Subcutaneous adipose tissue (tissue), 4 donors: Measurements from ENCODE around the gene RPS6KL1. TPM values are rescaled to one million over a fixed set of nuclear protein-coding genes. Genes with fewer than 3 reads are reported as not detected.

Source experiments
- total RNA-seq, 4 donors: library from RNA; depleted of rRNA; stranded (reverse); fragments of >200 nt; gene quantifications; one replicate each; pipeline ENCODE4 v1.1.0, GENCODE V29; 2016
- TF ChIP-seq, protein P1 (sequence below): fragments of 450-650 bp; IDR thresholded peaks from one replicate; pipeline ENCODE4 v1.5.1; 2016; ENCODE audit warnings: low read depth, mild to moderate bottlenecking, control low read depth, antibody characterized with exemption, moderate library complexity

Gene RPS6KL1
- total RNA-seq, 4 donors from 2014 or later: 1.1 to 13.6 (median 3.7) TPM

DNA sequence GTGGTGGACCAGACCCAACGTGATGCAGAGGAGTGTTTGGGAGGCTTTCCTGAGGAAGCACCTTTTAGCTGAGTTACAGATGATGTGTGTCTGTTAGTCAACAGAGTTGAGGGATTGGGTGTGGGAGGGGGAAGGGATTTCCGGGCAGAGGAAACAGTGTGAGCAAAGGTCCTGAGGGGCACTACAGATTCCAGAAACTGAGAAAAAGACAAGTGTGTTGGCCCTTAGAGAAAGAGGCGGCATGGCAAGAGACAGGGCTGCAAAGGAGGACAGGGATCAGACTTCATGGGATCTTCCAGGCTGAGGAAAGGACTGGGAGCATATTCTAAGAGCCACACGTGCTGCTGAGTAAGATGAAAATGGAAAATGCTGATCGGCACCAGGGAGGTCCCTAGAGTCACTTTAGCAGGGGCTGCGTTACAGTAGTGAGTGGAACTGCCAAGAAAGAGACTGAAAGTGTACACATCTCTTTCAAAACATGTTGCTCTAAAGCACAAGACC lies 9.4 kb upstream of the RPS6KL1 start:
- TF ChIP-seq, protein P1, sequence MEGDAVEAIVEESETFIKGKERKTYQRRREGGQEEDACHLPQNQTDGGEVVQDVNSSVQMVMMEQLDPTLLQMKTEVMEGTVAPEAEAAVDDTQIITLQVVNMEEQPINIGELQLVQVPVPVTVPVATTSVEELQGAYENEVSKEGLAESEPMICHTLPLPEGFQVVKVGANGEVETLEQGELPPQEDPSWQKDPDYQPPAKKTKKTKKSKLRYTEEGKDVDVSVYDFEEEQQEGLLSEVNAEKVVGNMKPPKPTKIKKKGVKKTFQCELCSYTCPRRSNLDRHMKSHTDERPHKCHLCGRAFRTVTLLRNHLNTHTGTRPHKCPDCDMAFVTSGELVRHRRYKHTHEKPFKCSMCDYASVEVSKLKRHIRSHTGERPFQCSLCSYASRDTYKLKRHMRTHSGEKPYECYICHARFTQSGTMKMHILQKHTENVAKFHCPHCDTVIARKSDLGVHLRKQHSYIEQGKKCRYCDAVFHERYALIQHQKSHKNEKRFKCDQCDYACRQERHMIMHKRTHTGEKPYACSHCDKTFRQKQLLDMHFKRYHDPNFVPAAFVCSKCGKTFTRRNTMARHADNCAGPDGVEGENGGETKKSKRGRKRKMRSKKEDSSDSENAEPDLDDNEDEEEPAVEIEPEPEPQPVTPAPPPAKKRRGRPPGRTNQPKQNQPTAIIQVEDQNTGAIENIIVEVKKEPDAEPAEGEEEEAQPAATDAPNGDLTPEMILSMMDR: no peak

DNA sequence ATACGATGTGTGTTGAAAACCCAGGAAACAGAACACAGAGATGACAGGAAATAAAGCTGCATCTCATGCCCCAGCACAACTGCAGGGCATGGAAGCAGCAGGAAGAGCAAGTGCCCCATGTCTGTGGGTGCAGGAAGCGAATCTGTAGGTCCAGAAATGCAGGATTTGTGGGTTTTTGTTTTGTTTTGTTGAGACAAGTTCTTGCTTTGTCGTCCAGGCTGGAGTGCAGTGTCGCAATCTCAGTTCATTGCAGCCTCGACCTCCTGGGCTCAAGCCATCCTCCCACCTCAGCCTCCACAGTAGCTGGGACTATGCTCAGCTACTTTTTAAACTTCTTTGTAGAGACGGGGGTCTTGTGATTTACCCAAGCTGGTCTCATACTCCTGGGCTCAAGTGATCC lies 6.2 kb upstream of the RPS6KL1 start:
- TF ChIP-seq, protein P1: no peak

DNA sequence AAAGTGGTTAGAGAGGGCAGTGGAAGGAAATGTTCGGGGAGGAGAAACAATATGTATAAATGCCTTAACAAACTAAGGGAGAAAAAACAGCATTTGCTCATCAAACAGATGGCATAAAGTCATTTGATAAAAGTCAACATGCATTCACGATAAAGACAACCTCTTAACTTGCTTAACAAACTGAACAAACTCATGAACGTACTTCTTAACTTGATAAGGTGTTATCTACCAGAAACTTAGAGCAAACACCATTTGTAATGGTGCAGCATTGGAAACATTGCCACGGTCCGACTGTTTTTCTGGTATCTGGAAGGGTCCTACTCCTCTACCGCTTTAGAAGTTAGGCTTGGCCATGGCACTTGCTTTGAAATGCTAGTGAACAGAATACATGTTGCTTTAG lies 4.2 kb upstream of the RPS6KL1 start:
- TF ChIP-seq, protein P1: no peak

DNA sequence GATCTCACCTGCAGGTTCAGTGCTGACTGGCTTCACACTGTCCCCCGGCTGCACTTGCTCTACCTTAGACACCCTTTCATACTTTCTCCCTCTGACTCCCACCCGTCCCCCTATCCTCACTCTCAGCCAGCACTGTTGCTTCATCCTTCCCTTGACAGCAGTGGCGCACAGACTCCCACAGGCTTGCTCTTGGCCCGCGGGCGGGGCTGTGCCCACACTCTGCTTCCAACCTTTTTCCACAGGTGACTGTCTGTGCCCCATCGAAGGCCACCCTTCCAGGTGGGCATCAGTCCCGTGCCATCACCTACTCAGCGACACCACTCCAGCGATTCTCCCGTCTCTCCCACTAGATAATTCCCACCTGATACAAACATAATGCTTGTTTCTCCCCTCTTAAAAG lies 1.0 kb upstream of the RPS6KL1 start:
- TF ChIP-seq, protein P1: no peak

DNA sequence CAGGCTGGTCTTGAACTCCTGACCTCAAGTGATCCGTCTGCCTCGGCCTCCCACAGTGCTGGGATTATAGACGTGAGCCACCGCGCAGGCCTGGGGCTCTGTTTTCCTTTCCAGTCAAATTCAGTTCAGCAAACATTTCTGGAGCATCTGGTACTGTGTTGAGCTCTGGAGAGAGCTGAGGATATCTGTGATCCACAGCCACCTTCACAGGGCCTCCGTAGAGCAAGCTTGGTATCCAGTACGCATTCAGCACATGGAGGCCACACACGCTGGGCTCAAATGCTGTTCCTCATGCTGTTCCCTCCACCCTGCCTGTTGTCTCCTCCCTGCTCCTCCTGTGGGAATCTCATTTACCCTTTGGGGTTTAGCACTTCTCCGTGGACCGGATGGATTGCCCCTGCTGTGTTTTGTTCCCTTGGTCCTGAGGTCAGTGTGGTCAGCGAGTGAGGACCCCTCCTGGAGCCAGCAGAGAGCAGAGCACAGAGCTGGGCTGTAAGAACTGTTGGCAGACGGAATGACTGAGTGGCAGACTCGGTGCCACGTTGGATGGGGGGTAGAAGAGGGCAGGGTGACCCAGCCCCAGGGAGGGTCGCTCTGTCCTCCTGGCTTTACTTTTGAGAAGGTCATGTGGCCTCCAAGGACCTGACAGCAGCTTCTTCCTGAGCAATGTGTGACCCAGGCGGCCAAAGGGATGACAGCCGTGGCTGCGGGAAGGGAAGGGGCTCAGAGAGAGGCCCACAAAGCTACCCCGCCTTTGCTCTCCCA lies 891 bp downstream of the RPS6KL1 start:
- TF ChIP-seq, protein P1: no peak

DNA sequence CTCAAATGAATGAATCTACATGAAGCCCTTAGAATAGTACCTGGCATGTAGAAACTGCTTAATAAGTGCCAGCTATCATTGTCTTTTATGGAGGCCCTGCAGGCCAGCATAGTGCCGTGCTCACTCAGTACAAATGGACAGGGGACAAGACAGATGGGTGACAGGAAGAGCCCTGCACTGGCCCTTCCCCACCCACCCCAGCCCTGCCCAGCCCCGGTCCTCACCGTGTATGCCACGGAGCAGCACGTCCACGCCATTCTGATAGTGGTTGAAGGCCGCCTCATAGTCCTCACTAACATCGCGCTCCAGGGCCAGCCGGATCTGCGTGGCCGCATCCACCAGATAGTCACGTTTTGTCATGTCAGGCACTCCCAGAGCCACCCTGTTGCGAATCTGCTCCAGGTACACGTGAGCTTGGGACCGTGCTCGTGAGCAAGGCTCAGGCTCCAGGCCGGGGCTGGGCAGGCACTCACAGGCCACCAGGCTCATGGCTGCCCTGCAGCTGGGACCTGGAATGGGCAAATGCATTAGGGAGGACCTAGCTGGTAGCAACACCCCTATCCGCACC lies 1.9 kb downstream of the RPS6KL1 start:
- TF ChIP-seq, protein P1: no peak

DNA sequence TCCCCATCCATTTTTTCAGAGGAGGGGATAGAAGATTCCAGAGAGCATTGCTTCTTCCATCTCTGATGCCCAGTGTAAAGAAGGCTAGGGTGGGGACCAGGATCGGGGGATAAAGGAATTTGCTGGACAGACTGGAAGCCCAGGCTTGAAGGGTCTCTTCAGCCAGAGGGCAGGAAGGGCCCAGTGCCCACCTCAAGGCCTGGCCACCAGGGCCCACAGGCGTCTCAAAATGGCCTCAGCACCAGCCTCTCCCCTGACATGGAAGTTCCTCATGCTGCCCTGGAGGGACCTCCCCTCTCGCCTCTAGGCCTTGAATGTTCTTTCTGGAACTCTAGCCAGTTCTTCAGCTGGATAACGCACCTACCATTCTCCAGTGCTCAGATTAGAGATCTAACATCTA lies 2.8 kb downstream of the RPS6KL1 start:
- TF ChIP-seq, protein P1: no peak
